NOMO-1 treated with DMSO at 0.1 percent for 48 hours (cell line): Measurements from ENCODE around the gene NR2E1.

Experiments used
- DNase-seq: peaks from one replicate; lab custom pipeline; 2025; ENCODE audit not compliant: unreplicated experiment; lab: John Stamatoyannopoulos, UW

The NR2E1 gene

GRCh38 chr6:108156180-108156937 is 9.5 kb upstream of the NR2E1 start:
- no peak for DNase-seq

- no peak for DNase-seq
These were observed 8.9 kb upstream of the NR2E1 start for GRCh38 chr6:108156938-108157233.

- DNase-seq: no peak
These were observed 8.4 kb upstream of the NR2E1 start for GRCh38 chr6:108157234-108157980.

- no peak for DNase-seq
These were observed 7.8 kb upstream of the NR2E1 start for GRCh38 chr6:108157981-108158525.

DNA sequence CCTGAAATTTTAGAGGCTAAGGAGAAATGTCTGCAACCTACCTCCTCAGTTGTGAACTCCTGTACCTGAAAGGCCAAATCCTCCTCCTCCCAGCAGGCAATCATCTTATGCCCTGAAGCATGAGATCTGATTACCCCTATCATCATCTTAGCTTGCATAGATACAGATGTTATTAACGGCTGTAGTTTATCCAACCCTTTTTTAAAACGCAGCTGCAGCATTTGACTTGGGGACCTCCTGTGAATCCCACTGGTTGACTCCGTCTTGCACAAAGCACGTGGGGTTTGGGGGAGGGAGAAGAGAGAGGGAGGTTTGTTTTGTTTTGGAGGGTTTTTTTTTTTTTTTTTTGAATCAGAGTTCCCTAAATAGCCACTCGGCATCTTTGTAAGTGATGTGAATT is 5.8 kb upstream of the NR2E1 start:
- DNase-seq: no peak

DNA sequence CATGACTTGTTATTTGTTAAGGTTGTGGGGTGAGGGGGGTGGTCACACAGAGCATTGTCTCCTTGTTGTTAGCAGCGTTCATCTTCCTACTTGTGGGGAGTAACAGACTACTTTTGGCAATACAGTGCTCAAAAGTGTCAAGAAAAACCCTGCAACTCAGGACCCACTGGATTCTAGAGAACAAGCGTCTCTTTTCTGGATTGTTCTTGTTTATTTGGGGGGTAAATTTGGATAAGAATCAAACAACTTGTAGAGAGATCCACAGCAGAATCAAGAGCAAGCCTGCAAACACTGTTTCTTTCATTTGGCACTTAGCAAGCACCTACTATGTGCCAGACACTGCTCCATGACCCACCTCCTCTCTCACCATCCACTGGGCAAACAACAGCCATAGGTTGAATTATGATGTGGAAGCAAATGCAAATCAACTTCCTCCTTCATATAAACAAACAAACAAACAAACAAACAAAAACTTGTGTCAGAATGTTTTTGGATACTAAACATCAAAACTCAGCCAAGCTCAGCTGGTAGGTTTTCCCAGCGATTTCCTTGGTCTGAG is 4.0 kb upstream of the NR2E1 start:
- no peak for DNase-seq

DNA sequence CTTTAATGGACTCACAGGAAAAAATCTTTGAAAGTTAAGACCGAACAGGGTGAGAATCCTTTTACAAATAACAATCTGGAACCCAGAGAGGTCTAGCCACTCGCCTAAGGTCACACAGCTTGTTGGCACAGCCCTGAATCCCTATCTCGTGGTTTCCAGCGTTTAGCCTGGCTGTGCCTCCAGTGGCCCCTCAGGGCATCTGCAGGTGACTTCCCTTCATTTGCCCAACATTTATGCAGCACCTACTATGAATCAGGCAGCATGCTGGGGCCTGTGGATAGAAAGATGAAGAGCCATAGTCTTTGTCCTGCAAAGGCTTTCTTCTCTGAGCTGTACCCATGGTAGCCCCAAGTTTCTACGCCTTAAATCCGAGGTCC is 2.6 kb upstream of the NR2E1 start:
- no peak for DNase-seq

DNA sequence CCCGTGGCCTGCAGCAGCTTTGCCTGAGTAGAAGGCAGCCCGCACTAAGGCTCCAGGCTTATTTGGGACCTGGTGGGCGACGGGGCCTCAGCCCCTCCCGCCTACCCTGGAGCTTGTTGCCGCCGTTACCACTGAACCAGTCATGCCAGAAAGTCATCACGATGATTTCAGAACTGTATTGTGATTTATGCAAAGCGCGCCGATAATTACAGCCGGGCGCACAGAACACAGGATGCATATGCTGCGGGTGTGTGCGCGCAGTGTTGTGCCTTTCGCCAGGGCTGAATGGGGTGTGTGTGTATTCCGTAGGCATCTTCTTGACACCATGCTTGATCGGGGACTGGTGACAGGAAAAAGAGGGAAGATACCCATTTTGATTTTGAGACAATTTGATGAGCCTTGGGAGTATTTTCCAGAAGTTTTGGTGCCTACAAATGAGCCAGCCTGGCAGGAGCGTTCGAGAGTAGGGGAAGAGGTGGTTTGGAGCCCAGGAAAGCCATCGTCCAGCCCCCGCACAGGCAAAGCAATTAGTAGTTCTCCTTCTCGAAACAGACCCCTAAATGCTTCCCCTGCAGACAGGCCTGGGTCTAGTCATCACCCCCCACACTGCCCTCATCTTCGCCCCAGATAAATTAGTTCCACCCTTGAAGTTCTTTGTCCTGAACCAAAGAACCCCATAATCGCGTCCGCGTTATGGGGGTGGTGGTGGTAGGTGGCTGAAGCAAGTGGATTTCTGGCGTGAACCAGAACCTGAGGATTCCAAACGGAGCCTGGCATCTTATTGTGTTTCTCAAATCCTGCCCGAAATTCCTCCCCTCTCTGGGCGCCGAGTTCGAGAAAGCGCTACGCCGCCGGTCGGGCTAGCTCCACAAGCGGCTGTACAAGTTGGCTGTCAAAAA is 1.9 kb upstream of the NR2E1 start:
- DNase-seq: no peak

- no peak for DNase-seq
These were observed 1.3 kb upstream of the NR2E1 start for GRCh38 chr6:108164543-108164814.

DNA sequence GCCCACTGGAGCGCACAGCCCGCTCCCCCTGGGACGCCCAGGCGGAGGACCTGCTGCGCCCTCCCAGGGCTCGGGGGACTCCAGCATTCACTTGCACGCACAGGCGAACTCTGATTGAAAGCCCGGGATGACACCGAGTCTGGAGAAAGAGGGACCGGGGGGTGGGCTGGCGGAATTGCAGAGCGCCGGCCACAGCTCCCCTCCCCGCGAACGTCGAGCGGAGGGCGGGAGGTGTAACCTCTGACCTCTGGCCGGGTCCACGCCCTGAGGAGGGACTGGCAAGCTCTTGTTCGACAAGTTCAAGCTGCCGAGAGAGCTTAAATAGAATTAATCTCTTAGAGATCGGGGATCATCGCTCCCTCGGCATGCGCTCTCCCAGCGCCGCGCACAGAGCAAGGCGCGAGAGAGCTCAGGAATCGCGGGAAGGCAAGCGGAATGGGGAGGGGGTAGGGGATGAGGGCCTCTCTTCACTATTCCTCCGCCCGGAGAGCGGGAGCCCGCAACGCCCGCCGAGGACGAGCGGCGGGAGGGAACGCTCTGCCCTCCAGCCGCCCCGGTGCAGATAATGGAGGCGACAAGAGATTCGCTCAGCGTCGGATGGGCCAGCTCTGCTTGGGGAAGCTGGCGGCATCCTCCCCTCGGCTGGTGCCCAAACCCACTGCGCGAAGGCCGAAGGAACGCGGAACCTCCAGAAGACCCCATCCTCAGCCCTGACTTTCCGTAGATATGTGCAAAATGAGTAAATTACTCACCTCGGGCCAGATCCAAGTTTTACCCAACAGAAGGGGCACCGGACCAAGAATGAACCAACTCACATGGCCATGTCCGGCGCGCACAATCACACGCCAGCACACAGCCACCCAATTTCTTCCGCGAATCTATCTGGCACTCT is 761 bp upstream of the NR2E1 start:
- no peak for DNase-seq

- no peak for DNase-seq
These were observed 1.0 kb downstream of the NR2E1 start for GRCh38 chr6:108166664-108167448.

- DNase-seq: no peak
These were observed 1.7 kb downstream of the NR2E1 start for GRCh38 chr6:108167449-108168089.

- DNase-seq: no peak
These were observed 2.3 kb downstream of the NR2E1 start for GRCh38 chr6:108168090-108168463.

DNA sequence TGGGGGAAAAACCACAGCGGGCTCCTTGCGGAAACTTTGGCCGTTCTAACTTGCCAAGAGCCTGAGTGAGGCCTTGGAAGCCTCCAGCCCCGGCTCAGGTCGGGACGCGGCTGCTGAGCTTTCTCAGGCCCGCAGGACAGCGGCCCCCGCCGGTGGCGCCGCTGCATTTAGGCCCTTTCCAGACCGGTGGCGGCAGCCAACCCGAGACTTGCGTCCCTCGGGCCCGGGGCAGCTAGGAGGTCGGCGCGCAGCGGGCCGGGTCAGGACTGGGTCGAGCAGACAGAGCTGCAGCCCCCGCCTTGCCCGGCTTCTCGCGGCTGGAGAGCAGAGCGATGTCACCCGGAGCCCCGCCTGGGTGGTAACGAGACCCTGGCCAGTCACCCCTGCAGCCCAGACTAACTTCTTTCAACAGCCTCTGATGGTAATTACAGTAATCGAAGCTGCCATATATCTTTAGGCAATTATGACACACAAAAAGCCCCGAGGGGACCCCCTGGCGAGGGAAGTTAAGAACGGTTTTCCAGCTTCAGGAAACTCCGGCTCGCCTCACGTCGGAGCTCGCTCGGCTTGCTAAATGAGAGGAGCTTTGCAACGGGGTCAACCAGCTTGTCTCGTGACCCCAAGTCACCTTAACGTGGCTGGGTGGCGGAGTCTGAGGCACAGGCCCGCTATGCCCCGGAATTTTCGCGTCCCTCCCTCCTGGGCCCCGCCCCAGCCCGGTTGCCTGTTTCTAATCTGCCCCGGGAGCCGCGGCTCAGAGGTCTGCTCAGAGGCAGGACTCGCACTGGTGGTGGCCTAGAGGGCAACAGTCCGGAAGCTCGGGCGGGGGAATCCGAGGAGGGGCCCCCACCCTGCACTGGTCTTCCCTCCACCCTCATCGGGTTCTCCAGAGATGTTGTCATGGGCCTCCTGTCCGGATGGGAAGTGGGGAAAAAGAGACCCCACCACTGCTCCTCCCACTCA is 3.0 kb downstream of the NR2E1 start:
- DNase-seq: no peak

GRCh38 chr6:108169464-108170331 is 3.9 kb downstream of the NR2E1 start:
- DNase-seq: no peak

- DNase-seq: no peak
These were observed 4.8 kb downstream of the NR2E1 start for GRCh38 chr6:108170332-108171290.
